Mesendoderm (in vitro differentiated cells): ENCODE results near the gene SPEM2. TPM values are rescaled to one million over a fixed set of nuclear protein-coding genes. Genes with fewer than 3 reads are reported as not detected.
A peak's percentile ranks its signal among the peaks of the same experiment; 100 is the strongest.

Source experiments
- DNase-seq: peaks from one replicate; pipeline ENCODE4 v3.0.0; 2013
- H2AK5ac ChIP-seq: 2 replicates; pipeline ENCODE4 v1.6.1; 2013; ENCODE audit warnings: low read length, inconsistent platforms
- H2BK120ac ChIP-seq: 2 replicates; pipeline ENCODE4 v1.6.1; 2013; ENCODE audit warnings: low read depth, mild to moderate bottlenecking, low read length, moderate library complexity, mixed read lengths
- H2BK15ac ChIP-seq: replicated peaks from 2 replicates; pipeline ENCODE4 v1.6.1; 2013; ENCODE audit warnings: low read depth, mild to moderate bottlenecking, moderate library complexity
- H2BK5ac ChIP-seq: 2 replicates; pipeline ENCODE4 v1.6.1; 2013; ENCODE audit warnings: low read length, inconsistent platforms
- H3K18ac ChIP-seq: 2 replicates; pipeline ENCODE4 v1.6.1; 2013; ENCODE audit warnings: mild to moderate bottlenecking, low read length, mixed read lengths
- H3K23ac ChIP-seq: one replicate; pipeline ENCODE4 v1.6.1; 2013; ENCODE audit warnings: low read length
- H3K27ac ChIP-seq: 2 replicates; pipeline ENCODE4 v1.5.1; 2013; ENCODE audit warnings: low read depth, mild to moderate bottlenecking, inconsistent platforms, low read length, moderate library complexity
- H3K27me3 ChIP-seq: 2 replicates; pipeline ENCODE4 v1.6.1; 2013; ENCODE audit warnings: low read length, control low read depth, mild to moderate bottlenecking, inconsistent platforms; ENCODE audit not compliant: insufficient read depth, poor library complexity
- H3K36me3 ChIP-seq: 2 replicates; pipeline ENCODE4 v1.6.1; 2013; ENCODE audit warnings: low read length, inconsistent platforms; ENCODE audit not compliant: control insufficient read depth, insufficient read depth
- H3K4ac ChIP-seq: one replicate; pipeline ENCODE4 v1.6.1; 2013; ENCODE audit warnings: low read depth, mild to moderate bottlenecking, low read length, moderate library complexity
- H3K4me1 ChIP-seq: 2 replicates; pipeline ENCODE4 v1.6.1; 2013; ENCODE audit warnings: low read depth, low read length, inconsistent platforms; ENCODE audit not compliant: control insufficient read depth
- H3K4me2 ChIP-seq: 2 replicates; pipeline ENCODE4 v1.6.1; 2013; ENCODE audit warnings: low read length
- H3K4me3 ChIP-seq: 2 replicates; pipeline ENCODE4 v1.5.1; 2013; ENCODE audit warnings: mild to moderate bottlenecking, low read length
- H3K56ac ChIP-seq: one replicate; pipeline ENCODE4 v1.6.1; 2013; ENCODE audit warnings: low read length
- H3K79me1 ChIP-seq: 2 replicates; pipeline ENCODE4 v1.6.1; 2013; ENCODE audit warnings: low read length, inconsistent platforms
- H3K79me2 ChIP-seq: 2 replicates; pipeline ENCODE4 v1.6.1; 2013; ENCODE audit warnings: mild to moderate bottlenecking, low read length; ENCODE audit not compliant: control insufficient read depth, insufficient read depth
- H3K9ac ChIP-seq: 2 replicates; pipeline ENCODE4 v1.6.1; 2013; ENCODE audit warnings: low read length, inconsistent platforms
- H4K5ac ChIP-seq: one replicate; pipeline ENCODE4 v1.6.1; 2013; ENCODE audit warnings: low read length
- H4K8ac ChIP-seq: one replicate; pipeline ENCODE4 v1.6.1; 2013; ENCODE audit warnings: low read depth, mild to moderate bottlenecking, control low read depth, low read length, moderate library complexity
- WGBS: extraction: QIAGEN DNeasy Blood & Tissue Kit; methylation state at CpG from one replicate; pipeline ENCODE4 v1.1.7; 2013; ENCODE audit warnings: low lambda C conversion rate, missing lambda C conversion rate; ENCODE audit not compliant: insufficient coverage; ENCODE audit errors: extremely low coverage; 5-methylcytosine and 5-hydroxymethylcytosine counted together
- polyA plus RNA-seq, 2 experiments: library from polyadenylated mRNA; stranded (reverse); fragments of 200-250 nt; gene quantifications; one replicate each; pipeline ENCODE4 v1.2.3, GENCODE V29; 2013

Gene SPEM2
- polyA plus RNA-seq (2013, experiment 1 of 2), result 0.03 TPM
- polyA plus RNA-seq (2013, experiment 2 of 2), result not detected

DNA sequence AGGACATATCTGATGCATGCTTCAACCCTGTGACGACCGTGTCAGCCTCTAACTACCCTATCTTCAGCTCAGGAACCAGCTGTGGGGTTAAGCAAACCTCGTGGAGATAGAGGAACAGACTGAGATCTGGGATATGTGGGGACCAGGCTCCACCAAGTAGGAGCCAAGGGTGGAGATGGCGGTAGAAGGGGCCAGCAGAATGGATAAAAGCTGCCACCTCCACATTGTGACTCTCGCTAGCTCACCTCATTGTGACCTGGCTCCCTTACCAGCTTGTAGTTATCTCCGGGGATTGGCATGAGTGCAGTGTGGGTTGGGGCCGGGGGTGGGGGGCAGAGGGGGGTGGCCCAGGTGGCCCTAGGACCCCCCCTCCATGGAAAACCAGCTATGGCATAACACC is at the start of gene SPEM2:
SPEM2 (plus strand) TSS at position 301 of the 400 bp plus-strand sequence; CDS start at position 374, 73 bp downstream.
- H2BK5ac ChIP-seq, result no peak within 1 kb of the TSS
- no peak within 1 kb of the TSS for H3K4me3 ChIP-seq

GRCh38 chr17:7379134-7379533 is 46.3 kb upstream of the SPEM2 start:
- no peak overlapping the region for H3K18ac ChIP-seq
- no peak overlapping the region for H3K4me3 ChIP-seq
- H3K9ac ChIP-seq, result no peak overlapping the region
- H3K4me2 ChIP-seq, result no peak overlapping the region
- no peak overlapping the region for H3K4ac ChIP-seq
- no peaks in the 10 kb centered on the region for H3K27me3 ChIP-seq
- H2BK5ac ChIP-seq, result no peak overlapping the region
- DNase-seq, result no peak
- no peaks in the 10 kb centered on the region for H3K36me3 ChIP-seq
- H3K79me2 ChIP-seq, result no peaks in the 10 kb centered on the region
- no peak overlapping the region for H4K5ac ChIP-seq
- no CpG with 5 or more reads among the region's 3 CpGs for WGBS
- H3K4me1 ChIP-seq, result peaks cover 2% of the 10 kb centered on the region
- H3K27ac ChIP-seq, result no peak overlapping the region
- no peak overlapping the region for H3K56ac ChIP-seq
- H2BK120ac ChIP-seq, result no peak overlapping the region
- H3K23ac ChIP-seq, result no peak overlapping the region
- H2AK5ac ChIP-seq, result no peak overlapping the region
- no peak overlapping the region for H4K8ac ChIP-seq
- H3K79me1 ChIP-seq, result no peaks in the 10 kb centered on the region
- H2BK15ac ChIP-seq, result no peak overlapping the region

More for the DNA sequence above, at the start of gene SPEM2:
- Histone ChIP-seq H2BK15ac (no peak within 1 kb of the TSS), H3K9ac (no peak within 1 kb of the TSS), H3K56ac (no peak within 1 kb of the TSS), H3K79me2 (no peaks in the 10 kb centered on the region), H2BK120ac (no peak within 1 kb of the TSS), H2AK5ac (no peak within 1 kb of the TSS), H4K8ac (no peak within 1 kb of the TSS), H3K27ac (no peak within 1 kb of the TSS), H3K18ac (no peak within 1 kb of the TSS), H3K79me1 (no peaks in the 10 kb centered on the region), H3K36me3 (no peaks in the 10 kb centered on the region), H3K4me1 (no peaks in the 10 kb centered on the region), H3K27me3 (no peaks in the 10 kb centered on the region), H3K4me2 (no peak within 1 kb of the TSS), H3K23ac (no peak within 1 kb of the TSS), H4K5ac (no peak within 1 kb of the TSS), H3K4ac (no peak within 1 kb of the TSS)
- no peak for DNase-seq
- no CpG with 5 or more reads among the region's 7 CpGs for WGBS

GRCh38 chr17:7380321-7380720 is 45.1 kb upstream of the SPEM2 start:
- DNase-seq, result peak; percentile 46
- peaks cover 2% of the 10 kb centered on the region for H3K4me1 ChIP-seq
- no peak overlapping the region for H4K8ac ChIP-seq
- H3K27ac ChIP-seq, result no peak overlapping the region
- H3K4me2 ChIP-seq, result peak overlapping the region; percentile 39
- H3K36me3 ChIP-seq, result no peaks in the 10 kb centered on the region
- H3K23ac ChIP-seq, result no peak overlapping the region
- H2BK120ac ChIP-seq, result no peak overlapping the region
- no peaks in the 10 kb centered on the region for H3K27me3 ChIP-seq
- WGBS, result no CpG with 5 or more reads among the region's 7 CpGs
- peak overlapping the region; percentile 83 for H3K56ac ChIP-seq
- H3K79me1 ChIP-seq, result no peaks in the 10 kb centered on the region
- H3K4ac ChIP-seq, result no peak overlapping the region
- no peaks in the 10 kb centered on the region for H3K79me2 ChIP-seq
- H2BK15ac ChIP-seq, result no peak overlapping the region
- no peak overlapping the region for H3K18ac ChIP-seq
- peak overlapping the region; percentile 74 for H3K9ac ChIP-seq
- no peak overlapping the region for H4K5ac ChIP-seq
- H2BK5ac ChIP-seq, result no peak overlapping the region
- H3K4me3 ChIP-seq, result no peak overlapping the region
- no peak overlapping the region for H2AK5ac ChIP-seq

- Histone ChIP-seq H3K4ac (peak within 1 kb of the TSS; percentile 26), H2BK15ac (no peak within 1 kb of the TSS), H3K18ac (peak within 1 kb of the TSS; percentile 15), H2BK5ac (no peak within 1 kb of the TSS), H3K23ac (peak within 1 kb of the TSS; percentile 66), H3K36me3 (no peaks in the 10 kb centered on the region), H2BK120ac (no peak within 1 kb of the TSS), H4K8ac (no peak within 1 kb of the TSS), H3K27me3 (no peaks in the 10 kb centered on the region), H3K9ac (peak within 1 kb of the TSS; percentile 74), H3K79me2 (no peaks in the 10 kb centered on the region), H3K4me1 (peaks cover 2% of the 10 kb centered on the region), H3K27ac (no peak within 1 kb of the TSS), H3K4me3 (peak within 1 kb of the TSS; percentile 37), H2AK5ac (peak within 1 kb of the TSS; percentile 72), H4K5ac (no peak within 1 kb of the TSS), H3K4me2 (peak within 1 kb of the TSS; percentile 65), H3K79me1 (no peaks in the 10 kb centered on the region), H3K56ac (peak within 1 kb of the TSS; percentile 83)
- WGBS, result no CpG with 5 or more reads among the region's 52 CpGs
- peak; percentile 47 for DNase-seq
Measured at GRCh38 chr17:7380855-7381683, 44.3 kb upstream of the SPEM2 start, which contains the start of gene TNK1. Gene TNK1 (plus strand): TSS chr17:7381089. CDS start chr17:7382927, 1,838 bp downstream.

DNA sequence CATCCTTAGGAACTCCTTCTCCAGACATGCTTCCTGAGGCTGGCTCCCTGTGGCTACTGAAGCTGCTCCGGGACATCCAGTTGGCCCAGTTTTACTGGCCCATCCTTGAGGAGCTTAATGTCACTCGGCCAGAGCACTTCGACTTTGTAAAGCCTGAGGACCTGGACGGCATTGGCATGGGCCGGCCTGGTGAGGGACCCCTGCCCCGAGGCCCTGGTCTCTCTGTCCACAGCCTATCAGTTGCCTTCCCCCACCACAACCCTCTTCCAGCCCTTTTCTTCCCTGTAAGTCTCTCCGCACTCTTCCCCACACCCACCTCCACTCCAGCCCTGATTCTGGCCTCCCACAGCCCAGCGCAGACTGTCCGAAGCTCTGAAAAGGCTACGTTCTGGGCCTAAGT is 42.5 kb upstream of the SPEM2 start:
- Histone ChIP-seq H3K9ac (no peak overlapping the region), H3K36me3 (no peaks in the 10 kb centered on the region), H3K18ac (no peak overlapping the region), H3K4me3 (no peak overlapping the region), H3K4me2 (no peak overlapping the region), H3K4me1 (peaks cover 2% of the 10 kb centered on the region), H2BK120ac (no peak overlapping the region), H3K27me3 (no peaks in the 10 kb centered on the region), H3K4ac (no peak overlapping the region), H2AK5ac (no peak overlapping the region), H2BK15ac (no peak overlapping the region), H4K5ac (no peak overlapping the region), H3K27ac (no peak overlapping the region), H3K56ac (no peak overlapping the region), H3K79me1 (no peaks in the 10 kb centered on the region), H3K23ac (no peak overlapping the region), H3K79me2 (no peaks in the 10 kb centered on the region), H2BK5ac (no peak overlapping the region), H4K8ac (no peak overlapping the region)
- no CpG with 5 or more reads among the region's 10 CpGs for WGBS
- no peak for DNase-seq
